NB4 (cell line): Measurements from ENCODE around the gene LTBP2.

Source experiments
- DNase-seq: peaks from one replicate; pipeline ENCODE4 v3.0.0; 2010; ENCODE audit warnings: low read depth
- H3K4me3 ChIP-seq: one replicate; pipeline ENCODE4 v1.5.1; 2011; ENCODE audit warnings: mild to moderate bottlenecking, low read depth, low read length, moderate library complexity
- CTCF ChIP-seq: IDR thresholded peaks from one replicate; pipeline ENCODE4 v1.5.1; 2012; ENCODE audit warnings: low read depth, low read length
- MAX ChIP-seq: IDR thresholded peaks from 2 replicates; pipeline ENCODE4 v1.6.1; 2011; ENCODE audit warnings: low read depth, low read length
- MYC ChIP-seq: IDR thresholded peaks from 2 replicates; pipeline ENCODE4 v1.6.1; 2011; ENCODE audit warnings: low read depth, low read length
- POLR2A ChIP-seq: IDR thresholded peaks from 2 replicates; pipeline ENCODE4 v1.6.1; 2011; ENCODE audit warnings: mild to moderate bottlenecking; ENCODE audit not compliant: insufficient read length; ENCODE audit errors: extremely low read depth

Gene LTBP2

GRCh38 chr14:74548881-74549280 lies 63.2 kb downstream of the LTBP2 start:
- DNase-seq = no peak
- H3K4me3 ChIP-seq = no peak overlapping the region
- TF ChIP-seq CTCF = no peak
- TF ChIP-seq MYC = no peak
- TF ChIP-seq MAX = no peak
- no peak for TF ChIP-seq POLR2A

DNA sequence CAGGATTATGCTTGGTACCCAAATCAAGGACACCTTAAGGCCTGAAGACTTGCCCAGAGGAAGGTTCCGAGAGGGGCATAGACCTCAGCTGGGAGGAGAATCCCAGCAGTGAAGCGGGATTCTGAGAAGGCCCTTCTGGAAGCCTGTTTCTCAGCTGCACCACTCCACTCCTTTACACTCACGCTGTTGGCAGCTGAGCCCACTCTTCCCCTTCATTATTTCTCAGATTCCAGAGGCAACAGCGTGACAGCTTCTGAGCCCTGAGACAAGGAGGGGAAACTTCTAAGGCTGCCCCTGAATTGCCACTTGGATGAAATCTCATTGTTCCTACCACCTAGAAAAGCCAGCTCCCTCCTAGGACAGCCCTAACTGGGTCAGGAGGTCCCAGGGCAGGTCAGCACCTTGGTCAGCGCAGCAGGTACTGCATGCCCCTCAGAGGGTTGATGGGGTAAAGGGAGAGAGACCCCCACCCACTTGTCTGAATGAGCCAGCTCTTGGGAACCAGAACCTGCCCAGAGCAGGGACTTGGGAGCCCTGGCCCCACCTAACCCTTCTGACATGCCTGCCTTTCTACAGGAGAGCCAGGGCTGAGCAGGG lies 64.6 kb downstream of the LTBP2 start:
- TF ChIP-seq MYC = no peak
- no peak for TF ChIP-seq POLR2A
- TF ChIP-seq MAX = no peak

DNA sequence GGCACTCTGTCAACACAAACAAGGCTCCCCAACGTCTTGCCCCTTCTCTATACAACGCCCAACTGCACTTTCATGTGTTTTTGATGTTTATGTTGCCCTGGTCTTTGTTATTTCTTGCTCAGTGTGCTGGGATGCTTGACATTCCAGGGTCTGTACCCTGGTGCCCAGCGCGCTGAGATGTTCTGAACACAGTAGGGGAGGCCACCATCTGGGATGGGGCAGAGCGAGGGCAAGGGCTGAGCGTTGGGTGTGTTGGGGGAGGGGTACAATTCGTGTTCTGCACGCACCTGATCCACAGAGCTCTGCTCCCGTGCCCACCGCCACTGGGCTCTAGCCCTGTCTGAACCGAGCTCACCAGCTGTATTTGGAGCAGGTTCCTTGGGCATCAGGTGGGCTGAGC lies 65.6 kb downstream of the LTBP2 start:
- H3K4me3 ChIP-seq = no peak overlapping the region
- DNase-seq = no peak
- TF ChIP-seq MYC (no peak), MAX (no peak), POLR2A (no peak), CTCF (no peak)

More for the DNA sequence above, 64.6 kb downstream of the LTBP2 start:
- H3K4me3 ChIP-seq = no peak overlapping the region
- no peak for DNase-seq

DNA sequence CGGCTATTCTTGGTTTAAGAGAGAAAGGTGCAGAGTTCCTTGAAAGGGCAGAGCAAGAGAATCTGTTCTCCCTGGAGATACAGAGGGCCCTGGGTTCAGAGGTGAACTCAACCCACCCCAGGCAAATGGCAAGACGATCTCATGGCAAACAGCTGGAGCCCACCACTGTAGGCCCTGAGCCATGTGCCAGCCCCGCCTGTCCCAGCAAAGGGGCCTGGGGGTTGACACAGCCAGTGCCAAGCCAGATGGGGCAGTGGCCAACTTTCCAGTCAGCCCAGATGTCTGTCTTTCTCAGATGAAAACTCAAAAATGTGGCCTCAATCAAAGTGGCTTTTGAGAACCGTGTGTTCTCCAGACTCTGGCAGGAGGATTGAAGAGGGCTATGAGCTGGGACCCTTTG lies 66.7 kb downstream of the LTBP2 start:
- no peak for DNase-seq
- TF ChIP-seq CTCF (no peak), MAX (no peak), POLR2A (no peak), MYC (no peak)

GRCh38 chr14:74543771-74544438 lies 68.1 kb downstream of the LTBP2 start:
- no peak for DNase-seq
- no peak for TF ChIP-seq POLR2A
- no peak for TF ChIP-seq CTCF
- no peak for TF ChIP-seq MAX
- no peak for TF ChIP-seq MYC

More for the DNA sequence above, 66.7 kb downstream of the LTBP2 start:
- H3K4me3 ChIP-seq = no peak overlapping the region

GRCh38 chr14:74542056-74542685 lies 69.9 kb downstream of the LTBP2 start:
- TF ChIP-seq MAX (no peak), POLR2A (no peak), CTCF (no peak), MYC (no peak)
- no peak overlapping the region for H3K4me3 ChIP-seq
- DNase-seq = no peak

More at GRCh38 chr14:74543771-74544438, 68.1 kb downstream of the LTBP2 start:
- no peak overlapping the region for H3K4me3 ChIP-seq
